SU-DHL-6 (cell line): Measurements from ENCODE around the gene DLG2.

Source experiments
- H2AFZ ChIP-seq: fragments of 200-600 bp; sonication (generic); 2 replicates; pipeline ENCODE4 v1.6.1; 2014; ENCODE audit warnings: low read depth, mild to moderate bottlenecking, moderate library complexity, mixed read lengths, antibody characterized with exemption, low read length; ENCODE audit not compliant: severe bottlenecking
- H3F3A ChIP-seq: fragments of 200-600 bp; shearing (Covaris generic); 2 replicates; pipeline ENCODE4 v1.6.0; 2016; ENCODE audit warnings: antibody characterized with exemption, mild to moderate bottlenecking; ENCODE audit not compliant: insufficient read depth
- H3K27ac ChIP-seq: fragments of 200-600 bp; sonication (generic); 2 replicates; pipeline ENCODE4 v1.5.1; 2016; ENCODE audit warnings: low read depth, mild to moderate bottlenecking, low read length, moderate library complexity, mixed read lengths
- H3K27me3 ChIP-seq: fragments of 200-600 bp; sonication (generic), shearing (Covaris generic); 2 replicates; pipeline ENCODE4 v1.6.0; 2014; ENCODE audit warnings: mild to moderate bottlenecking, low read length
- H3K36me3 ChIP-seq: fragments of 200-600 bp; sonication (generic); 2 replicates; pipeline ENCODE4 v1.6.1; 2014; ENCODE audit warnings: mild to moderate bottlenecking, low read length, mixed read lengths
- H3K4me2 ChIP-seq: fragments of 300-600, 200-600 bp; shearing (Covaris generic), sonication (generic); 2 replicates; pipeline ENCODE4 v1.6.0; 2014; ENCODE audit warnings: low read length, low read depth, mild to moderate bottlenecking; ENCODE audit not compliant: poor library complexity, severe bottlenecking
- H3K4me3 ChIP-seq: fragments of 200-600 bp; sonication (generic); 2 replicates; pipeline ENCODE4 v1.5.1; 2014; ENCODE audit warnings: antibody characterized with exemption, low read length, mild to moderate bottlenecking, mixed read lengths; ENCODE audit not compliant: insufficient read depth, poor library complexity, severe bottlenecking
- H3K79me2 ChIP-seq: fragments of 200-600 bp; sonication (generic); 2 replicates; pipeline ENCODE4 v1.6.1; 2014; ENCODE audit warnings: mild to moderate bottlenecking, low read length, moderate library complexity; ENCODE audit not compliant: insufficient read depth
- H3K9ac ChIP-seq: fragments of 200-600 bp; sonication (generic); 2 replicates; pipeline ENCODE4 v1.7.0; 2014; ENCODE audit warnings: mild to moderate bottlenecking, low read length
- H3K9me2 ChIP-seq: fragments of 200-600 bp; sonication (generic); replicated peaks from 2 replicates; pipeline ENCODE4 v1.6.1; 2014; ENCODE audit warnings: low read length; ENCODE audit not compliant: insufficient read depth
- H3K9me3 ChIP-seq: fragments of 200-600 bp; sonication (generic); 2 replicates; pipeline ENCODE4 v1.6.1; 2014; ENCODE audit warnings: low read length, mixed read lengths; ENCODE audit not compliant: insufficient read depth
- H4K20me1 ChIP-seq: fragments of 200-600 bp; sonication (generic); 2 replicates; pipeline ENCODE4 v1.6.1; 2014; ENCODE audit warnings: low read depth, mild to moderate bottlenecking, antibody characterized with exemption, low read length, moderate library complexity, mixed read lengths
- CTCF ChIP-seq: fragments of 200-600 bp; sonication (generic); IDR thresholded peaks from one replicate; pipeline ENCODE4 v1.5.1; 2017; ENCODE audit warnings: antibody characterized with exemption, mild to moderate bottlenecking, low read length, moderate library complexity; ENCODE audit not compliant: insufficient read depth, poor library complexity, severe bottlenecking
- EZH2phosphoT487 ChIP-seq: fragments of 200-600 bp; sonication (generic), shearing (Covaris generic); conservative IDR thresholded peaks from 2 replicates; pipeline ENCODE4 v1.6.1; 2018; ENCODE audit warnings: mild to moderate bottlenecking, antibody characterized with exemption, low read length, moderate library complexity, mixed read lengths

The DLG2 gene

GRCh38 chr11:84214557-84214956 is 1412.6 kb downstream of the DLG2 start:
- Histone ChIP-seq H4K20me1 (no peaks in the 10 kb centered on the region), H3K4me2 (no peak overlapping the region), H3K9ac (no peak overlapping the region), H3K79me2 (no peaks in the 10 kb centered on the region), H3K27me3 (no peaks in the 10 kb centered on the region), H3K9me3 (no peaks in the 10 kb centered on the region), H3K9me2 (no peaks in the 10 kb centered on the region), H3F3A (no peaks in the 10 kb centered on the region), H3K4me3 (no peak overlapping the region), H2AFZ (no peak overlapping the region), H3K27ac (no peak overlapping the region), H3K36me3 (no peaks in the 10 kb centered on the region)
- TF ChIP-seq CTCF (no peak), EZH2phosphoT487 (no peak)

GRCh38 chr11:84212468-84213390 is 1414.4 kb downstream of the DLG2 start:
- H3K9me2 ChIP-seq, result no peaks in the 10 kb centered on the region
- no peak overlapping the region for H3K4me2 ChIP-seq
- no peak overlapping the region for H3K27ac ChIP-seq
- TF ChIP-seq CTCF (no peak), EZH2phosphoT487 (no peak)
- H3K4me3 ChIP-seq, result no peak overlapping the region
- no peak overlapping the region for H3K9ac ChIP-seq
- H3K9me3 ChIP-seq, result no peaks in the 10 kb centered on the region
- H3K36me3 ChIP-seq, result no peaks in the 10 kb centered on the region
- H3F3A ChIP-seq, result no peaks in the 10 kb centered on the region
- no peaks in the 10 kb centered on the region for H3K27me3 ChIP-seq
- H4K20me1 ChIP-seq, result no peaks in the 10 kb centered on the region
- H2AFZ ChIP-seq, result no peak overlapping the region
- no peaks in the 10 kb centered on the region for H3K79me2 ChIP-seq

DNA sequence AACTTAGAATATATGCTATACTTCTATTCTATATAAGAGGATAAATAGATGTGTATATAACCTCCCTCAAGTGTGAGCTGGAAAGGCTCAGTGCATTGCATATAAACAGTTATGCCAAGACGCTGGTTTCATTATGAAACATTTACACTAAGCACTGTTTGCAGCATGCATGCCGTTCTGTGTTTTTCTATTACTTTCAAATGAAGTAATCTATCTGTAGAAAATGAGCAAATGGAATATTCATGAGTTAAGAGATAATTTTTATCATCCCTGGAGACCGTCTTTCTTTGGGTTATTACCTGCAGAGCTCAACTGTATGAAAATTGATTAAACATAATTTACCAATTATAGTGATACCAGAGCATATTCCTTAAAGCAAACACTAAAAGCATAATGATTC is 1415.2 kb downstream of the DLG2 start:
- no peak for TF ChIP-seq EZH2phosphoT487
- no peak for TF ChIP-seq CTCF
- Histone ChIP-seq H3K27ac (no peak overlapping the region), H4K20me1 (no peaks in the 10 kb centered on the region), H3K27me3 (no peaks in the 10 kb centered on the region), H3K9me3 (no peaks in the 10 kb centered on the region), H3K79me2 (no peaks in the 10 kb centered on the region), H3K9me2 (no peaks in the 10 kb centered on the region), H3F3A (no peaks in the 10 kb centered on the region), H3K4me3 (no peak overlapping the region), H3K36me3 (no peaks in the 10 kb centered on the region), H3K9ac (no peak overlapping the region), H3K4me2 (no peak overlapping the region), H2AFZ (no peak overlapping the region)
